ENCODE measurements around the gene FAM120C.

- TF ChIP-seq GATA3 (IDR thresholded peaks at IDR 0.05; ENCODE audit: low read depth, low read length) (no peak), GATA2 (IDR thresholded peaks at IDR 0.05; ENCODE audit: low read depth, low read length) (no peak)
These were observed 12.0 kb downstream of the FAM120C start for GRCh38 chrX:54171091-54171490.

All from SH-SY5Y (cell line).